ENCODE data around the gene TMEM119. TPM values are rescaled to one million over a fixed set of nuclear protein-coding genes. Genes with fewer than 3 reads are reported as not detected.
"Not testable (repeated sequence)": the region's sequence is repeated elsewhere in the genome, so short reads cannot be mapped to it uniquely, and the experiment has no call there.

The TMEM119 gene
- total RNA-seq, 1 experiment from 2014 or later, result not detected

GRCh38 chr12:108634341-108634751, 36.5 kb upstream of the TMEM119 start:
- ChIA-PET POLR2A (ENCODE audit: low non-redundant PET) (no interaction called here), CTCF (no interaction called here)
- BruUV-seq (replicated peaks), result no TSS peak
- no peak overlapping the region for H3K4me3 ChIP-seq (ENCODE audit: low read depth, low read length, poor library complexity, severe bottlenecking)
- H3K36me3 ChIP-seq (ENCODE audit: insufficient read depth, low read length, poor library complexity, severe bottlenecking), result no peaks in the 10 kb centered on the region
- no peak for DNase-seq (ENCODE audit: low spot score)
- intact Hi-C loops (cut with micrococcal nuclease; ENCODE audit: unreplicated experiment), result no loop called here
- H3K27ac ChIP-seq (ENCODE audit: low read depth, low read length, poor library complexity, severe bottlenecking), result no peak overlapping the region
- no peaks in the 10 kb centered on the region for H3K27me3 ChIP-seq (replicated peaks; ENCODE audit: insufficient read depth, low read depth, low read length, poor library complexity)
- no peaks in the 10 kb centered on the region for H3K9me3 ChIP-seq (ENCODE audit: low read depth, low read length, poor library complexity, severe bottlenecking)
- no peak for TF ChIP-seq EZH2 (IDR thresholded peaks at IDR 0.05; ENCODE audit: borderline replicate concordance, low read depth, low read length, poor library complexity, severe bottlenecking)
- TF ChIP-seq CTCF (conservative IDR thresholded peaks at IDR 0.05; ENCODE audit: low read depth, low read length), result no peak
- no peaks in the 10 kb centered on the region for H3K4me1 ChIP-seq (ENCODE audit: insufficient read depth, low read length, poor library complexity, severe bottlenecking)

GRCh38 chr12:108633534-108634248, 35.8 kb upstream of the TMEM119 start, which contains the start of gene SELPLG:
SELPLG (minus strand) TSS chr12:108633894; CDS start chr12:108624307, 9,587 bp downstream.
- POLR2A ChIA-PET (ENCODE audit: low non-redundant PET), result no interaction called here
- Histone ChIP-seq H3K4me3 (ENCODE audit: low read depth, low read length, poor library complexity, severe bottlenecking) (no peak within 1 kb of the TSS), H3K27ac (ENCODE audit: low read depth, low read length, poor library complexity, severe bottlenecking) (no peak within 1 kb of the TSS), H3K9me3 (ENCODE audit: low read depth, low read length, poor library complexity, severe bottlenecking) (no peaks in the 10 kb centered on the region), H3K36me3 (ENCODE audit: insufficient read depth, low read length, poor library complexity, severe bottlenecking) (no peaks in the 10 kb centered on the region), H3K27me3 (replicated peaks; ENCODE audit: insufficient read depth, low read depth, low read length, poor library complexity) (no peaks in the 10 kb centered on the region), H3K4me1 (ENCODE audit: insufficient read depth, low read length, poor library complexity, severe bottlenecking) (no peaks in the 10 kb centered on the region)
- TF ChIP-seq CTCF (conservative IDR thresholded peaks at IDR 0.05; ENCODE audit: low read depth, low read length) (no peak), EZH2 (IDR thresholded peaks at IDR 0.05; ENCODE audit: borderline replicate concordance, low read depth, low read length, poor library complexity, severe bottlenecking) (no peak)
- CTCF ChIA-PET, result no interaction called here
- BruUV-seq (replicated peaks), result no TSS peak
- intact Hi-C loops (cut with micrococcal nuclease; ENCODE audit: unreplicated experiment), result no loop called here
- no peak for DNase-seq (ENCODE audit: low spot score)

GRCh38 chr12:108633081-108633533, 35.2 kb upstream of the TMEM119 start:
- no peak overlapping the region for H3K27ac ChIP-seq (ENCODE audit: low read depth, low read length, poor library complexity, severe bottlenecking)
- H3K36me3 ChIP-seq (ENCODE audit: insufficient read depth, low read length, poor library complexity, severe bottlenecking), result no peaks in the 10 kb centered on the region
- intact Hi-C loops (cut with micrococcal nuclease; ENCODE audit: unreplicated experiment), result no loop called here
- POLR2A ChIA-PET (ENCODE audit: low non-redundant PET), result no interaction called here
- no peaks in the 10 kb centered on the region for H3K27me3 ChIP-seq (replicated peaks; ENCODE audit: insufficient read depth, low read depth, low read length, poor library complexity)
- DNase-seq (ENCODE audit: low spot score), result no peak
- no peaks in the 10 kb centered on the region for H3K9me3 ChIP-seq (ENCODE audit: low read depth, low read length, poor library complexity, severe bottlenecking)
- TF ChIP-seq CTCF (conservative IDR thresholded peaks at IDR 0.05; ENCODE audit: low read depth, low read length), result no peak
- TF ChIP-seq EZH2 (IDR thresholded peaks at IDR 0.05; ENCODE audit: borderline replicate concordance, low read depth, low read length, poor library complexity, severe bottlenecking), result no peak
- H3K4me3 ChIP-seq (ENCODE audit: low read depth, low read length, poor library complexity, severe bottlenecking), result no peak overlapping the region
- no TSS peak for BruUV-seq (replicated peaks)
- CTCF ChIA-PET, result no interaction called here
- H3K4me1 ChIP-seq (ENCODE audit: insufficient read depth, low read length, poor library complexity, severe bottlenecking), result no peaks in the 10 kb centered on the region

- CTCF ChIA-PET; BruUV-seq (replicated peaks): not testable (repeated sequence)
These were observed 33.4 kb upstream of the TMEM119 start for GRCh38 chr12:108631261-108631660.

More at GRCh38 chr12:108631261-108631660, 33.4 kb upstream of the TMEM119 start:
- H3K27ac ChIP-seq (ENCODE audit: low read depth, low read length, poor library complexity, severe bottlenecking); H3K4me3 ChIP-seq (ENCODE audit: low read depth, low read length, poor library complexity, severe bottlenecking); H3K36me3 ChIP-seq (ENCODE audit: insufficient read depth, low read length, poor library complexity, severe bottlenecking); intact Hi-C loops (cut with micrococcal nuclease; ENCODE audit: unreplicated experiment); H3K9me3 ChIP-seq (ENCODE audit: low read depth, low read length, poor library complexity, severe bottlenecking); H3K27me3 ChIP-seq (replicated peaks; ENCODE audit: insufficient read depth, low read depth, low read length, poor library complexity); H3K4me1 ChIP-seq (ENCODE audit: insufficient read depth, low read length, poor library complexity, severe bottlenecking); DNase-seq (ENCODE audit: low spot score): not testable (repeated sequence)
- POLR2A ChIA-PET (ENCODE audit: low non-redundant PET), result interaction anchor here (0.6 kb wide), 1 partner anchor 31 kb away, joined by 4 read pairs; no protein-coding TSS in a partner anchor
